NCI-H524 (cell line): ENCODE data around the gene PKHD1.

Experiments
- DNase-seq, 2 experiments: peaks; one replicate each; lab custom pipeline; 2025; lab: John Stamatoyannopoulos, UW

The PKHD1 gene, protein sequence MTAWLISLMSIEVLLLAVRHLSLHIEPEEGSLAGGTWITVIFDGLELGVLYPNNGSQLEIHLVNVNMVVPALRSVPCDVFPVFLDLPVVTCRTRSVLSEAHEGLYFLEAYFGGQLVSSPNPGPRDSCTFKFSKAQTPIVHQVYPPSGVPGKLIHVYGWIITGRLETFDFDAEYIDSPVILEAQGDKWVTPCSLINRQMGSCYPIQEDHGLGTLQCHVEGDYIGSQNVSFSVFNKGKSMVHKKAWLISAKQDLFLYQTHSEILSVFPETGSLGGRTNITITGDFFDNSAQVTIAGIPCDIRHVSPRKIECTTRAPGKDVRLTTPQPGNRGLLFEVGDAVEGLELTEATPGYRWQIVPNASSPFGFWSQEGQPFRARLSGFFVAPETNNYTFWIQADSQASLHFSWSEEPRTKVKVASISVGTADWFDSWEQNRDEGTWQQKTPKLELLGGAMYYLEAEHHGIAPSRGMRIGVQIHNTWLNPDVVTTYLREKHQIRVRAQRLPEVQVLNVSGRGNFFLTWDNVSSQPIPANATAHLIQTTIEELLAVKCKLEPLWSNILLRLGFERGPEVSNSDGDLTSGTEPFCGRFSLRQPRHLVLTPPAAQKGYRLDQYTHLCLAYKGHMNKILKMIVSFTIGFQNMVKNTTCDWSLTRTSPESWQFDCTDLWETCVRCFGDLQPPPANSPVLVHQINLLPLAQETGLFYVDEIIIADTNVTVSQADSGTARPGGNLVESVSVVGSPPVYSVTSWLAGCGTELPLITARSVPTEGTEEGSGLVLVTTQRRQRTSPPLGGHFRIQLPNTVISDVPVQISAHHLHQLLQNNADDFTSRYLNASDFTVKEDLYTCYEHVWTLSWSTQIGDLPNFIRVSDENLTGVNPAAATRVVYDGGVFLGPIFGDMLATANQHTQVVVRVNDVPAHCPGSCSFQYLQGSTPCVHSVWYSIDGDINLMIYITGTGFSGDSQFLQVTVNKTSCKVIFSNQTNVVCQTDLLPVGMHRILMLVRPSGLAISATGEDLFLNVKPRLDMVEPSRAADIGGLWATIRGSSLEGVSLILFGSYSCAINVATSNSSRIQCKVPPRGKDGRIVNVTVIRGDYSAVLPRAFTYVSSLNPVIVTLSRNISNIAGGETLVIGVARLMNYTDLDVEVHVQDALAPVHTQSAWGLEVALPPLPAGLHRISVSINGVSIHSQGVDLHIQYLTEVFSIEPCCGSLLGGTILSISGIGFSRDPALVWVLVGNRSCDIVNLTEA (N-terminal part only)

GRCh38 chr6:52087498-52087999, at the start of gene PKHD1:
PKHD1 (minus strand) TSS chr6:52087613; CDS start chr6:52084933, 2,680 bp downstream.
- DNase-seq = no peak

DNA sequence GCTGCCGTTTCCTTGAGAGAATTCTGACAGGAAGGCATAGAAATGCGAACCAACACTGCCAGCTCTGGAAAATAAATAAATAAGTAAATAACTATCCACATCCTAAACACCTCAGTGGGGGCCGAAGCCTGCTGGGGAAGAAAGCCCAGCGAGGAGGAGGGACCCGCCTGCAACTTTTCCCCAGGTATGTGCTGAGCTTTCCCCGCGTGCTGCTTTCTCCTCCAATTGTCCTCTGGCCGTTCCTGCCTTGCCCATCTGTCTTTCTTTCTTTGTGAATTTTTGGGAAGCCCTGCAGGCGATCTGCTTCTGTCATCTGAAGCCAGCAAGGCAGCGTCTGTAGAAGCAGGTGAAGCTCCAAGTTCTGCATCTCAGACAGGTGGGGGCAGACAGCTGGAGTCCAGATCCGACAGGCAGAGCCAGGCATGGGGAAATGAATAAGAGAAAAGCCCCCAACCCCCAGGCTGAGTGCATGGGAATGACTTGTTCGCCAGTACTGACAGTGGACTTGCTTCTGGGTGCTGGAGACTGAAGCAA, 49.6 kb upstream of the PKHD1 start:
- no peak for DNase-seq

DNA sequence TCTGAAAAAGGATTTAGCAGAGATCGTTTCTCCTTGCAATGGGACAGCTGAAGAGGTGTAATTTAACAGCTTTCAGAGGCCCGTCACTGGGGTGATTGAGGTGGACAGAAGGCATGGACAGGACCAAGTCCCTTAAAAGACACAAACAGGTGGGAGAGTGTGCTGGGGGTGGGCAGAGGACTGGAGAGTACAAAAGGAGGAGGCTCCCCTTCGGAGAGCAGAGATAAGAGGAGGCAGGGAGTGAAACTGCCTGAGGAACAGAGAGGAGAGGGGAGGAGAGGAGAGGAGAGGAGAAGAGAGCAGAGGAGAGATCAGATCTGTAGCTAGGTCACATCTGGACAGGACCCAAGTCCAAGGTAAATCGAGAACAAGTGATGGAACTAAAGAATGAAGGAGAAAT, 48.6 kb upstream of the PKHD1 start:
- DNase-seq = no peak

DNA sequence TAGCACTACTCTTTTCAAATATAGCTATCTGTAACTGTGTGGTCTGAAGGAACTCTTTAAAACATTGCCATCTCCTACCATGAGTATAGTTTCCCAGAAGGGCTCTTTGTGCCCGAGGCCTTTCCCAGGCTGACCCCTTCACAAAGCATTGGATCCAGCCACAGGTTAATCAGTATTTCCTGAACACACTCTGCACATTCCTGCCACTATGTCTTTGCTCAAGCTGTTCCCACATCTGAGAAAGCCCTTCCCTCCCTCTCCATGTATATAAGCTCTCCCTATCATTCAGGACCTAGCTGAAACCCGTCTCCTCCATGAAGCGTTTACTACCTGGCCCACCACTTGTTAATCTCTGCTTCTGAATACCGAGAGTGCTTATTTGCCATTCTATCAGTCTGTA, 47.8 kb upstream of the PKHD1 start:
- no peak for DNase-seq

DNA sequence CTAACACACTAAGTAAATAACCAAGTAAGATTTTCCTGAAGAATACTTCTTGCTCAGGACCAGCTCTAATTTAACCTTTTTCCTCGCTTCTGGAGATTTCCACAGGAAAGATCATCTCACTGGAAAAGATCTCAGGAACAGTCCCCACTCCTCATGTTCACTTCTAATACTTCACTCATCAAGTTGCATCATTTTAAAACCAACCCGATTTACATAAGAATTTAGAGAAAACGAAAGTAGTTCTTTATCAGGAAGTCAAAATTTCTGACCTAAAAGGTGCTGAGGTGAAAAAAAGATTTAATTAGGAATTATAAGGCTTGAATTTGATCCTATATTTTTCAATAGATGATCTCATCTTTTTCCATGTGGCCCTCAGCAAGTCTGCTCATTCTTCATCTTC, 46.6 kb upstream of the PKHD1 start:
- DNase-seq = no peak

- no peak for DNase-seq
Measured at GRCh38 chr6:52133324-52133723, 45.9 kb upstream of the PKHD1 start.

DNA sequence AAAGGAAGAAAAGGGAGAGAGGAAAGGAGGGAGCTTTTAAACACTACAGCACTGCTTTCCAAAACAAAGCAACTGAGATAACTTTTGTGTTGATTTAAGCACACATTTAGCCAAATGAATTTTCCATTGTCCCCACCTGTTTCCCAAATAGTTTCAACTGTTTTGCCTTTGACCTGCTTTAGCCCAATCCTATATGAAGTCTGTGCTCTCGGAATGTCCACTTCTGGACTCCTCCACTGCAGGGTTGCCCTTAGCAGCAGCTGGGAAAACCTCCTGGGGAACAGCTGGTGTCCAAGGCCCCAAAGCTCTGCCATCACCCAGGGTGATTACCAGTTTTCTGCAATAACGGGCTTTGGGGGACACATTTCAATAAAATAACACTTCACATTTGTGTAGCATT, 44.9 kb upstream of the PKHD1 start:
- DNase-seq = no peak

- no peak for DNase-seq
Measured at GRCh38 chr6:52130440-52130839, 43.0 kb upstream of the PKHD1 start.

DNA sequence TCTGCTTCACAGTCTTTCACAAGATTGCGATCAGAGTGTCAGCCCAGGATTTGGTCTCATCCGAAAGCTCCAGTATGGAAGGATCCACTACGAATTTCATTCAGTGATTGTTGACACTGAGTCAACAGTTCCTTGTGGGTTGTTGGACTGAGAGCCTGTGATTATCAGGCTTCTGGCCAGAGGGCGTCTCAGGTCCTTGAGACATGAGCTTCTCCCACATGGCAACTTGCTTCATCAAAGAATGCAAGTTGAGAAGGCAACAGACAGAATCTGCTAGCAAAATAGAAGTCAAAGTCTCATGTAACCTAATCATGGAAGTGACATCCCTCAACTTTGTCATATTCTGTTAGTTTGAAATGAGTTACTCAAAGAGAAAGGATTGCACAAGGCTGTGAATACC, 40.5 kb upstream of the PKHD1 start:
- no peak for DNase-seq

GRCh38 chr6:52126231-52126630, 38.8 kb upstream of the PKHD1 start:
- DNase-seq = no peak

GRCh38 chr6:52125572-52125971, 38.2 kb upstream of the PKHD1 start:
- no peak for DNase-seq

DNA sequence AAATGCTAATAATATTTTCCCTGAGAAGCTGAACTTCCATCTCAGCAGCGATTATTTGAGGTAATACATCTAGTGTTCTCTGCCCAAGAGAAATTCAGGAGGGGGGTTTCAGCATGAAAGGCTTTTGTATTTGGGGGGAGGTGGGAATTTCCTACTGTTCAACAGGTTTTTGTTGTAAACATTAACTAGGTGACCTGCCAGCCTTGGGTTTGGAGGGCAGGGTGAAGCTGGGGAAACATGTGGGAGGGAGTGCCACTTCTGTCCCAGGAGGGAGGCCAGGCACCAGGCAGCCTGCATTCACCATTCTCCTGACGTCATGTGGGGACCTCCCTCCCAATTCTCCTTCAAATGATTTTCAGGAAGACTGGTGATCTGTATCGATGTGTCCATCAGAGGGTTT, 37.7 kb upstream of the PKHD1 start:
- DNase-seq = no peak

DNA sequence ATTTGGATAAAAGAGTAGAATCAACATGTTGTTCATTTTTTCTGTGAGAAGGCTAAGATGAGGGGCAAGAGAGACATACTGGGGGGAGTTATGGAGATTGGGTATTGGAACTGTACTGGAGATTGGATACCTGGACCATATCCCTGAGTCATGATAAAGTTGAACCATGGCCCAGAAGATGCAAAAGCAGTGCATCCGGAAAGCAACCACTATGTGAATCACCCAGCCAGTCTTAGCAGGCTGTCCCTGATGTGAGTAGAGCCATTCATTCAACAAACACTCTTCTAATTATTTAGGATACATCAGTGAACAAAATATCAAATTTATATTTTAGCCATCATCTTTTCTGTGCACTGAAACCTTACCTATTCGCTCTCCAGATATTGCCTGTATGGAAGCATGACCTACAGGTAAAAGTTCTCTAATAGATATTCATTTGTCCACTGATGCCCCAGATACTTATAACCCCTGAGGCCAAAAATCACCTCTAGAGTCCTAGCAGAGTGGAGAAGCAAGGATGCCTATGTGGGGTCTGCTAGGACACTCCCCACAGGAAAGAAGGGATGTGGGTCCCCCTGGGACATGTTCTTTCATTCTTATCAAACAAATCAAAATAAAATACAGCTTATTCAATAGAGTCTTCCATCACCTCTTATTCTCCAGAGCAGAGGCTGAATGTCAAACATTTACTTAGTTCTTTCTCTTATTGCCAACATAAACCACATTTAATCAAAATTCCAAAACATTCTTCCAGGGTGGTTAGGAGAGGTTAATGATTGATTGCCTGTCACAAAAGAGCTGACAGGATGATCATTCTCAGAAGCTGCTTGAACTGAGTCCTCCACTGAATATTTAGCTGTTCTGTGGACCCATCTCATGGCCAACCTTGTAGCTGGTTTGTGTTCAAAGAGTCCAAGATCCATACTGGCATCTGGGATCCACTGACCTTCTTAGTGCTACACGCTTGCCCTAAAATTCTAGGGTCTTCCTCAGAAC, 37.0 kb upstream of the PKHD1 start:
- no peak for DNase-seq

DNA sequence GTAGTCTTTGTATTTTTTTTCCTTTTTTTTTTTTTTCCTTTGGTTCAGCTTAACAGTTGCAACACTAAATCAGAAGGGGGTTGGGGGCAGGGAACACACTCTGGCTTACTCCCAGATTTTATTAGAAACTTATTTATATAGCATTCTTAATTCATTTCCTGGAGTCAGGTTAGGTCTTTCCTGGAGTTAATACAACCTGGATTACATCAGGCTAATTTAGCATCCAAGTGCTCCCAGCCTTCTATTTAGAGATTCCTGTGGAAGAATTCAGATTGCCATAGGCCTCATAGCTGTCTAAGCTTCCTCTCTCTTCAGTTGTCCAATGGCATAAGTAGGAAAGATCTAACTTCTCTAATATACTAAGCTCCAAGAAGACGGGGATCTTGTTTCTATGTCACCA, 35.8 kb upstream of the PKHD1 start:
- no peak for DNase-seq

DNA sequence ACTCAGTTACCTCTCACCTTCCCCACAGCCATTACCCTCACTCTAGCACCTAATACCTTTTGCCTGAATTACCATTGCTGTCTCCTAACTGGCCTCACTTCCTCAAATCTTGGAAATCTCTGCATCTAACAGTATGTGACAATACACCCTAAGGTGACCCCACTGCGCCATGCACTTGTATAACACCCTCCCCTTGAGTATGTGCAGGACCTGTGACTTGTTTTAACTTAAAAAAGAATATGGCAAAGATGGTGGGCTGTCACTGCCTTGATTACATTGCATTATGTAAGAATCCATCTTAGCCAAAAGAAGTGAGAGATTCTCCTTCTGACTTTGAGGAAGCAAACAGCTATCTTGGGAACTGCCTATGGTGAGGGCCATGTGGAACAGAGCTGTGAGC, 29.9 kb upstream of the PKHD1 start:
- no peak for DNase-seq

DNA sequence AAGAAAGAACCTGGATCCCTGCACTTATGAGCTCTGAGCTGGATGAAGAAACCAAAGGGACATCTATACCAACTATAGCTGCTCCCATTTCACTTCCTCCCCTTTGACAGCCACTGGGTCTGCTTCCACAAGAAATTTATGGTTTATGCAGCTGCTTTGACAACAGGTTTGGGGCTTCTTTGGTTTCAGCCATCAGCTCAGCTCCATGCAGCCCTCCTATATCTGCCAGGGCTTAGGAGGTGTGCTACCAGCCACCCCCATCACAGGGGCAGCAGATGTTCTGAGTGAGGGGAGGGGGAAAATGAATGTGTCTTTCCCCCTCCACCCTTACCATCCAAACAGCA, 29.2 kb upstream of the PKHD1 start:
- DNase-seq = no peak

- no peak for DNase-seq
Measured at GRCh38 chr6:52115891-52116604, 28.6 kb upstream of the PKHD1 start.

DNA sequence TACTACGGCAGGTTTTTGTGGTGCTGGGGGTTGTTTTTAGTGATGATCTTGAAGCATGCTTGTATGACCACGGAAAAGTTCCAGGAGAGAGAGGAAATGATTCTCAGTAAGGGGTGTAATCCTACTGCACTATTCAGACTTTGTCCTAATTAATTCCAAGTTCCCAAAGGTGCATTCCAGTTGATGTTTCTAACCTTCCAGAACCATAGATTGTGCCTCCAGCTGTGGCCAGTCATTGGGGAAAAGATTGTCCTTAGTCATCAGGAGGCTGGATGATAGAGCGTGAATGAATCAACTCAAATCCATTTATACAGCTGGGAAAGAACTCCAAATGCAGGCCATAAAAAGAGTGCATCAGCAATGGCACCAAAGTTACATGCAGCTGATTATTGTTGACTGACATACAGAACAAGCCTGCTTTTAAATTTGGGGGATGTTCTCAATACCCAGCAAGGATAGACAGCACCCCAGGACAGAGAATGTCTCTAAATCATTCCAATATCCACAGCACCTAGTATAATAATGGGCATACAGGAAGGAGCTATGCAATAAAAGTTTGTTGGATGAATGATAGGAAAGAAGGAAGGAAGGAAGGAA, 27.8 kb upstream of the PKHD1 start:
- DNase-seq = no peak

DNA sequence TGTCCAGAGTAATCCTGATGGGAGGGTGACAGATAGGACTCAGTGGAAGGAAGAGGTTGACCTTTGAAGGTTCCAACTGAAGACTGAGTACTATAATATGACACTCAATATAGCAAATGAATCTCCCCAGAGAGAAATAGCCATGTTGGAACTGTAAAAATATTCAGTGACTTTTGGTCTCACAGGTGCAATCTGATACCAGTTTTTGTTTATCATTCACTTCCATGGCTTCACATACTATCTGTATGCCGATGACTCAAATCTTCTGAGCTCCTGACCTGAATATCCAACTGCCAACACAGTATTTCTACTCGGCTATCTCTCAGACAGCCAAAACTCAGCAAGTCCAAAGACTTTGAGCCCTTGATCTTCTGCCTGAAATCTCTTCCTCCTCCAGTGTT, 21.8 kb upstream of the PKHD1 start:
- no peak for DNase-seq

- DNase-seq = peak in 1 of 2 experiments; percentile 21
Measured at GRCh38 chr6:52108128-52108527, 20.7 kb upstream of the PKHD1 start.
